AG09309 (cell line): Measurements from ENCODE around the gene LRPAP1.
"Not testable (repeated sequence)": the region's sequence is repeated elsewhere in the genome, so short reads cannot be mapped to it uniquely, and the experiment has no call there.

Experiments
- DNase-seq: peaks from one replicate; pipeline ENCODE4 v3.0.0-alpha.2; 2010; ENCODE audit warnings: low read depth
- H3K4me3 ChIP-seq: 2 replicates; pipeline ENCODE4 v1.5.1; 2011; ENCODE audit warnings: mild to moderate bottlenecking, low read depth, low read length, moderate library complexity; ENCODE audit not compliant: control insufficient read depth

LRPAP1 gene

DNA sequence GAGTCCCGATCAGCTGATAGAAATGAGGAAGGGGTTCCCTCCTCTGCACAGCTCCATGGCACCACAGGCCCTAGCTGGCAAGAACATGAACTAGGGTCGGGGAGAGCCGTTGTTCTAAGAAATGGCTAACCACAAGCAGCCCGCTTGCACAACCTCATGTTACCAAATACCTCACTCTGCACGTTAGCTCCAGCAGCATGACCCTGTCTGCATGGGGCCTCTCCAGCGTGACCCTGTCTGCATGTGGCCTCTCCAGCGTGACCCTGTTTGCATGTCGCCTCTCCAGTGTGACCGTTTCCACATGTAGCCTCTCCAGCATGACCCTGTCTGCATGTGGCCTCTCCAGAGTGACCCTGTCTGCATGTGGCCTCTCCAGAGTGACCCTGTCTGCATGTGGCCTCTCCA is 24.9 kb upstream of the LRPAP1 start:
- DNase-seq, H3K4me3 ChIP-seq: not testable (repeated sequence)

DNA sequence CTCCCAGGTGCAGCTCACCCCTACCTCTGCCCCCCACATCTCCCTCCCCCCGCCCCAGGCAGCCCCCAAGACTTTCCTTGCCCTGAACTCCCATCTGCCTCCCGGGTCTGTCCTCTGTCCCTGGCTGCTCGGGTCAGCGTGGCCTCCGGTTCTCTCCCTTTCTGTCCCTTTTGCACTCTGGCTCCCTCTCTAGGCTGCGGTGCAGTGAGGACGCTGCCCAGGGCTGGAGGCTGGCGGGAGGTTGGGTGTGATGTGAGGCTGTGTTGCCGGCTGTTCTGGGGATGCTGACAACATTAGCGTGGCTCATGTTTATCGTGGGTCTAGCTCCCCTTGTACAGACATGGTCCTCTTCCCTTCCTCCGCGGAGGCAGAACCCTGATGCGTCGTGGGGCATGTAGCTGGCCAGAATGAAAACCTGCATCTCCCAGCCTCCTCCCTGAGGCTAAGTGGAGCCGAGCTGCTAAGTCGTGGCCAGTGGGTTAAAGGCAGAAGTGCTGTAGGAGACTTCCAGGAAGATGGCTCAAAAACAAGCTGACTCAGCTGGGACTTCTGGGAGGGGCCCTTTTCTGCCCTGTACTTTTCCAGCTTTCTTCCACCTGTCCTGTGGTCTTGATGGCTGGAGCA is 24.1 kb upstream of the LRPAP1 start:
- H3K4me3 ChIP-seq, DNase-seq: not testable (repeated sequence)

DNA sequence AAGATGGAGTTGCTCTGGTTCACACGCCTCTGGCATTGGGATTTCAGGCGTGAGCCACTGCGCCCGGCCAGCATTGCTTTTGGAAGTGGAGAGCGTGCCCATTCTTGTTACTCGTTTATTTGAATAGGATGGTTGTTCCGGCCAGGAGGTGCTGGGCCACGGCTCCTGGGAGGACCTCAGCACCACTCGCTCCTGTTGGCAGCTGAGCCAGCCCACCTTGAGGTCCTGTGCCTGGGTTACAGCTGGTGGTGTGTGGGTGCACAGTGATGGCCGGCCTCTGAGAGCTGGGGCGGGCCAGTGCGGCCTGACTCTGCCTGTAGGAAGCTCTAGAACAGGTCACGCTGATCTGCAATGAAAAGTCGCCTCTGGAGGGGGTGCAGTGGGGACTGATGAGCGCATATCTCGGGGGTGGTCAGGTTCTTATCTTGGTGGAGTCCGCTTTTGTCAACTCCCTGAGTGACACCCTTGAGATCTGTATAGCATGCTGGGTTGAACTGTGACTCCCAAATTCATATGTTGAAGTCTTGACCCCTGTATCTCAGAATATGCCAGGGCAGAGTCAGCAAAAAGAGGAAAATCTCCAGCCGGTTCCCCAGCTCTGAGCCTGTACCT is 23.3 kb upstream of the LRPAP1 start:
- DNase-seq, H3K4me3 ChIP-seq: not testable (repeated sequence)

DNA sequence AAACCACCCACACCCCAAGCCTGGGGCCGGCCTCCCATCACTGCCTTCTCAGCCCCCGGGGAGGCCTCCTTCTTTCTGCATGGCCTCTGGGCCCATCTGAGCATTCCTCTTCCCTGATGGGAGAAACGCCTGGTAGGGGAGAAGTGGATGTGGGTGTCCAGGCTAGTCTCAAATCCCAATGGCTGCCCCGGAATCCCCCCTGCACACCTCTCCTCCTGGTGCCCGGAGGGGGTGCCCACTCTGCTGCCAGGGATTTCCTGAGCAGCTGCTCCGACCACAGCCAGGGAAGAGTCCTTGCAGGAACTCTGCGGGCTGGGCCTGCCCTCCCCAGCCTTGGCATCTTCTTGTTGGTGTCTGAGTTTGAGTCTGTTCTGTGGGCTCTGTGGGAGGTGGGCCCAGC is 19.1 kb upstream of the LRPAP1 start:
- not testable (repeated sequence) for H3K4me3 ChIP-seq, DNase-seq

DNA sequence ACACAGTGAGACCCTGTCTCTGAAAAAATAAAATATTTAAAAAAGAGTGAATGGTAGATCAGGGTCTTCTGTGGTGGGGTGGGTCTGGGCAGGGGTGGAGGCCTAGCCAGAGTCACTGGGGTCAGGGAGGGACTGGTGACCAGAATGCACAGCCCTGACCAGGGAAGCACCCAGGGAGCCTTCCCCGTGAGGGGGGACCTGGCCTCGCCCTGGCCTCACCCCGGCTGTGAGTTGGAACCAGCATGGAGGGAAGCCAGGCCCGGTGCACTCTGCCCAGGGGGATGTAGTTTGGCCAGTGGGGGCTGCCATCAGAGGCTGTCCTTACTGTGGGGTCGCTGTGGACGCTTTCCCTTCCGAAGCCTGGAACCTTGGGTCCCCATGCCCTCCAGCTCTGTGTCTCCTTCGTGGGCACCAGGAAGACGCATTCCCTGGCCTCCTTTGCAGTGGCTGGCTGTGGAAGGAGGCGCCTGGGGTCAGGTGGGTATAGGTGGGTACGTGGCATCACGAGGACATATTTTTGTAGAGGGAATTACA is 18.6 kb upstream of the LRPAP1 start:
- H3K4me3 ChIP-seq, DNase-seq: not testable (repeated sequence)

DNA sequence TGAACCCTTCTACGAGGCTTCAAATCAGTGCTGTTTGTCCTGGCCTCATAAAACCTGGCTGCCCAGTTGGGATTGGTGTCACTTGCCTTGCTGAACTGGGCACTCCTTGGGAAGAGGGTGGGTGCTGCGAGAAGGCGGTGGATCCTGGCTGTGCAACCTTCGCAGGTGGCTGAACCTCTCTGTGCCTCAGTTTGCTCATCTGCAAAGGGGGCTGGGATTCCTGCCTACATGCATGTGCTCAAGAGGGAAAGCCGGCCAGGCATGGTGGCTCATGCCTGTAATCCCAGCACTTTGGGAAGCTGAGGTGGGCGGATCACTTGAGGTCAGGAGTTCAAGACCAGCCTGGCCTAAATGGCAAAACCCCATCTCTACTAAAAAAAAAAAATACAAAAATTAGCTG is 17.8 kb upstream of the LRPAP1 start:
- not testable (repeated sequence) for DNase-seq, H3K4me3 ChIP-seq

DNA sequence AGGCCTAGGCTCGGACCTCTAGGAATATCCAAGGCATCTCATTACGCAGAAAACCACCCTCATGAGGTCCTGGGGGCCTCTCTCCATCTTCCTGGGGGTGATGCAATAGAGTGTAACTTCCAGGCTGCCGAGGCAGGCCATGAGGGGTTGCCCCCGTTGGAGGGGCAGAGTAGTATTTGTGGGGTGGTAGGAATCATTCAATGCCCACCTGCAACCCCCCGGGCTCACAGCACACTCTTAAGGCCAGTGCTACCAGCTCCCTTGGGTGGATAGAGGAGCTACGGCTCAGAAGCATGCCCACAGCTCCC is 17.4 kb upstream of the LRPAP1 start:
- H3K4me3 ChIP-seq, DNase-seq: not testable (repeated sequence)

DNA sequence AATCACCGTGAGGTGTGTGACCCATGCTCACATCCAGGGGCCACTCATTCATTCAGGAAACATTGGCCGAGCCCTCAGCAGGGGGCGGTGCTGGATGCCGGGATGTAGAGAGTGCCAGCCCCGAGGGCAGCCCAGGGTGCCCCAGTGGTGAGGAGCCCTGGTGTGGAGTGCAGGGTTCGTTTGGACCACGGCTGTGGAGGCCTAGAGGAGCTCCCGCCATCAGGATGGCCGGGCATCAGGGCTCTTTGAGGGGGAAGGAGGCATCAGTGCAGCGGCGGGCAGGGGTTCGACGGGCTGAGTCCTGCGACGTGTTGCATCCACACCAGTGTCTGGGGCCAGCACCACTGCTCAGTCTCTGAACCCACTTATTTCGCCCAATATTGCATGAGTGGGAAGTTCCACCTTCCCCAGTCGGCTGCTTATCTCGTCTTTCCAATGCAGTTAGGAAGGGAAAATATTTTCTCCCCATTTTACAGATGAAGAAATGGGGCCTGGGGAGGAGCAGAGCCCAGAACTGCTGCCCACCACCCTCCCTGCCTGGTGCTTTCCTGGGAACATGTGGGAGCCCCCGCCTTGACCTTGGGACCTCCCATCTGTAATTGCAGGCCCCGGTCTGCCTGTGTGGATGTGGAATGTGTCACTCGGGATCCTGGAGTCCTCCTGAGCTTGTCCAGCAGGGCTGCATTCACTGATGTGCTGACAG is 16.9 kb upstream of the LRPAP1 start:
- not testable (repeated sequence) for H3K4me3 ChIP-seq

DNA sequence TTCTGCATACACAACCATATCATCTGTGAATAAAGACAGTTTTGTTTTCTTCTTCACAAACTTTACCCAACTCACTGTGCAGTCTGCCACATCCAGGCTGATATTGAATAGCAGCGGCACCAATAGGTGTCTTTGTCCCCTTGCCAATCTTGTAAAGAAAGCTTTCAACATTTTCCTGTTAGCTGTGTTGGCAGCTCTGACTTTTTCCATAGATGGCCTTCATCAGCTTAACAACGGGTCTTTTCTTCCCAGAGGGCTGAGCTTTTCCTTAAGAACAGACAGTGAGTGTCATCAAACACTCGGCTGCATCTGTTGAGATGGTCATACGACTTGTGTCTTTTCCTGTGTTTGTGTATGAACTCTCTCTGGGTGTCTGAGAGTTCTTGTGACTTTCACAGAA is 14.5 kb upstream of the LRPAP1 start:
- not testable (repeated sequence) for DNase-seq

More for the DNA sequence above, 16.9 kb upstream of the LRPAP1 start:
- not testable (repeated sequence) for DNase-seq

DNA sequence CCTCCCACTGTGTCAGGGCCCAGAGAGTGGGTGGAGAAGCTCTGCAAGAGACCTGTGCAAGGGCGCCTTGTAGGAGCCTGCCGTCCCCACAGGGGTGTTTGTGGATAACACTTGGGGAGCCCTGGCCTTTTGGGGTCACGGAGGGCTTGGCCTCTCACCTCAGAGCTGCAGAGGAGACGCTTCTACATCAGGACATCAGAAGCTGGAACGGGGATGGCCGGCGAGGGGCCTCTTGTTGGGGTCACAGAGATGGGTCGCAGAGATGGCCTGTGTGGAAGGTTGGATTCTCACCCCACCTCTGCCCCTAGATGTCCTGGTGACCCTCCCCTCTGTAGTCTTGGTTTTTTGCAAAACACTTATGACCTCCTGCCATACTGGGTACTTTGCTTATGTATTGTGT is 13.1 kb upstream of the LRPAP1 start:
- DNase-seq, H3K4me3 ChIP-seq: not testable (repeated sequence)

More for the DNA sequence above, 14.5 kb upstream of the LRPAP1 start:
- H3K4me3 ChIP-seq, result not testable (repeated sequence)

DNA sequence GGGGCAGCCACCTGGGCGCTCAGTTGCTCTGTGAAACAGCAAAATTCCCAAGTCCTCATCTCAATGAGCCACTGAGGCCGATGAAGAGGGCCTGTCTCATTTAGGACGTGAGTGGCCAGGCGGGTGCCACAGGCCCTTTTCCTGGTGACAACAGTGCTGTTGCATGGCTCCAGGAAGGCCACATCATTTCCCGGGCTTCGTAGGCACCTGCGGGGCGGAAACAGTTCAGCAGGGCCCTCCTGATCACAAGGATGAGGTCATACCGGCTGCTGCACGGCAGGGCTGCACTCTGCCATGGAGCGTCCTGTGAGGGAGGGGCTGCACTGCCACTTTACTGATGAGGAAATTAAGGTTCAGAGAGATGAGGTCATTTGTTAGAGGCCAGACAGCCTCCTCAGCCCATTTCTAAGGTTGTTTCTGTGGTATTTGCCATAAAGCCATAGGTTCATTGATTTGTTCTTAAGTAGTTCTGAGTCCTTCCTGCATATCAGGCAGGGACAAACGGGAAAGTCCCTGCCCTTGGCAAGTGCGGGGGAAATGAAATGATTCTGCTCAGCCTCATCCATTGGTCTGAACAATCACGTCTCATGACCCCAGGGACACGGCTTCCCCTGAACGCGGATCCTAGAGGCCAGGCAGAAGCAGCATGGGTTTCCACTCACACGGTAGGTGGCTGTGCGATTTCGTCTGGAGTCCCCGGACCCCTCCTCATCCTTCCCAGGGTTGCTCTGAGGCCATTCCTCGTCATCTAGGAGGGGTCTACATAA is 12.2 kb upstream of the LRPAP1 start:
- DNase-seq, H3K4me3 ChIP-seq: not testable (repeated sequence)

DNA sequence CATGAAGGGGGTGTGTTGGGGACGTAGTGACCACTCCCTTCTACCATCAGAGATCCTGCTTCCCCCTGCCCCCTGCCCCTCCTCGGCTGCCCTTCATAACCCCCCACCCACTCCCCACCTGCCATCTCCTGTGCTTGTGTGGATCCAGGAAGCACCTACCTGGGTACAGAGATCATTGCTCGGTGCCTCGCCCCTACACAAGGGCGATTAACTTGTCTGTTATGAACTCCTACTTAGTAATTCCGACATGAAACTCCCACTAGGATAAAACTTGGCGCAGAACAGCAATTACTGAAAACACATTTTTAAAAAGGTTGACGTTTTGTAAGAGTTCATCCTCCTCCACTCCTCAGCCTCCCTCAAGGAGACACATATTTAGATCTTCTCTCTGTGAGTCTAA is 11.2 kb upstream of the LRPAP1 start:
- not testable (repeated sequence) for H3K4me3 ChIP-seq, DNase-seq

DNA sequence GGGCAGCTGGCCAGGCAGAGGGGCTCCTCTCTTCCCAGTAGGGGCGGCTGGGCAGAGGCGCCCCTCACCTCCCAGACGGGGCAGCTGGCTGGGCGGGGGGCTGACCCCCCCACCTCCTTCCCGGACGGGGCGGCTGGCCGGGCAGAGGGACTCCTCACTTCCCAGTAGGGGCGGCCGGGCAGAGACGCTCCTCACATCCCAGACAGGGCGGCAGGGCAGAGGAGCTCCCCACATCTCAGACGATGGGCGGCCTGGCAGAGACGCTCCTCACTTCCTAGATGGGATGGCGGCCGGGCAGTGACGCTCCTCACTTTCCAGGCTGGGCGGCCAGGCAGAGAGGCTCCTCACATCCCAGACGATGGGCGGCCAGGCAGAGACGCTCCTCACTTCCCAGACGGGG is 6.7 kb upstream of the LRPAP1 start:
- not testable (repeated sequence) for H3K4me3 ChIP-seq, DNase-seq

DNA sequence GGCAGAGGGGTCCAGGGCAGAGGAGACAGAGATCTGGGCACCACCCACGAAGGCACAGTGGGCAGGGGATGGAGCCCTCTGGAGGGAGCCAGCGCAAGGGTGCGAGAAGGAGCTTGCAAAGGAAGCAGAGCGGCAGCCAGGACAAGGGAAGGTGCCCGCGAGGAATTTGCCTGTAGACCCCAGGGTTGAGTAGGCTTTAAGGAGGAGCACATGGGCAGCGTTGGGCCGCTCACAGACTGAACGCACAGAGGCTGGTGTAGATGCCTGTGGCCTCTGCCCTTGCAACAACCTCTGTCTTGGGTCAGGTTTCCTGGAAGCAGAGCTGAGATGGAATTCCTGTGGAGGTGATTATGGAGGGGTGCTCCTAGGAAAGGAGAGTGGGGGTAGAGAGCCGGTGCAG is 3.6 kb upstream of the LRPAP1 start:
- DNase-seq, H3K4me3 ChIP-seq: not testable (repeated sequence)
